ENCODE results near the gene HDAC7. TPM values are rescaled to one million over a fixed set of nuclear protein-coding genes. Genes with fewer than 3 reads are reported as not detected.
"Not testable (repeated sequence)": the region's sequence is repeated elsewhere in the genome, so short reads cannot be mapped to it uniquely, and the experiment has no call there.

Gene HDAC7
- total RNA-seq, 1 donor from 2014 or later = 31.7 TPM

GRCh38 chr12:47813511-47814196, 6.0 kb downstream of the HDAC7 start:
- DNase-seq (ENCODE audit: low read depth in 2 of 2) = peak in 1 of 2 donors; percentile 44

- DNase-seq (ENCODE audit: low read depth in 2 of 2) = peak; percentile 58 to 88
Measured at GRCh38 chr12:47812797-47813510, 6.7 kb downstream of the HDAC7 start.

DNA sequence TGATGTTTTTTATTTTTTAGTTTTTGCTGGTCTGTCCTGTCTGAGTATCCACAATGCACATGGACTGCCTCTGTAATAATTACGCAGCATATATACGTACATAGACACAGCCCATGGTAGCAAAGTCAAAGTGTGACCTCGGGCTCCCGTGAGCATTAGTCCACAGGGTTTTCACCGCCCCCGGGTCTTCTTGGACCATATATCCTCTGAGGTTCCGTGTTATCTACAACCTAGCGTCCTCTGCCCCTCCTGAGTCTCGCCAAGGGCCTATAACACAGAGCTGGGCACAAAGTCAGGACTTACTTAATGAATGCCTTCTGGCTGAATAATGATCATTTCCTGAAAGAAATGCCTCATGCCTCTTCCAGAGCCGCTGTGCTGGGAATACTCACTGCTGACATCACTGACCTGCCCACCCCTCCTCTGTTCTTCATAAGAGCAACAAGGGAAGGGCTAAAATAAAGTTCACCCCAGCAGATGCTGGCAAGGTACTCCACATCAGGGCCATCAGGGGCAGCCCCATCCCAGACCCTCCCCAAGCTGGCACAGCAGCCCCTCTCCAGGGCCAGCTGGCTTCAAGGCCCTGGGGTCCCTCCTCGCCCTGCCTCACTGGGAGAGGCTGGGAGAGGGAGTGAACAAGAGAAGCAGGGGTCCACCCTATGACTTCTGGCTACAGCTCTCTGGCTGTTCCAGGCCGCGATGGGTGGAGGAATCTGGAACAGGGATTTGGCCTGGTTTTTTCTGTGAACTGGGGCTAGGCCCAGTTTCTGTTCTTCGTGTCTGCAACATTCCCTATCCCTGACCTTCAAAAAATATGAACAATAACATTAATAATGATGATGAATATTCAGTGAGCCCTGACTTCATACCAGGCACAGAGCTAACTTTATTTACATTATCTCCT, 7.9 kb downstream of the HDAC7 start:
- DNase-seq (ENCODE audit: low read depth in 2 of 2) = peak in 1 of 2 donors; percentile 93

- DNase-seq (ENCODE audit: low read depth in 2 of 2) = no peak
Measured at GRCh38 chr12:47811072-47811396, 8.7 kb downstream of the HDAC7 start.

DNA sequence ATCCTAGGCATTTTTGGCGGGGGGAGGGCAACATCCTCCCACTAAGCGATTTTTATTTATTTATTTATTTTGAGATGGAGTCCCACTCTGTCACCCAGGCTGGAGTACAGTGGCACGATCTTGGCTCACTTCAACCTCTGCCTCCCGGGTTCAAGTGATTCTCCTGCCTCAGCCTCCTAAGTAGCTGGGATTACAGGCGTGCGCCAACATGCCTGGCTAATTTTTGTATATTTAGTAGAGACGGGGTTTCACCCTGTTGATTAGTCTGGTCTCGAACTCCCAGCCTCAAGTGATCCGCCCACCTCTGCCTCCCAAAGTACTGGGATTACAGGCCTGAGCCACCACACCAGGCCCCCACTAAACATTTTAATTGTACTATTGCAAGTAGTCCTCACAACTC, 10.2 kb downstream of the HDAC7 start:
- not testable (repeated sequence) for DNase-seq (ENCODE audit: low read depth in 2 of 2)

DNA sequence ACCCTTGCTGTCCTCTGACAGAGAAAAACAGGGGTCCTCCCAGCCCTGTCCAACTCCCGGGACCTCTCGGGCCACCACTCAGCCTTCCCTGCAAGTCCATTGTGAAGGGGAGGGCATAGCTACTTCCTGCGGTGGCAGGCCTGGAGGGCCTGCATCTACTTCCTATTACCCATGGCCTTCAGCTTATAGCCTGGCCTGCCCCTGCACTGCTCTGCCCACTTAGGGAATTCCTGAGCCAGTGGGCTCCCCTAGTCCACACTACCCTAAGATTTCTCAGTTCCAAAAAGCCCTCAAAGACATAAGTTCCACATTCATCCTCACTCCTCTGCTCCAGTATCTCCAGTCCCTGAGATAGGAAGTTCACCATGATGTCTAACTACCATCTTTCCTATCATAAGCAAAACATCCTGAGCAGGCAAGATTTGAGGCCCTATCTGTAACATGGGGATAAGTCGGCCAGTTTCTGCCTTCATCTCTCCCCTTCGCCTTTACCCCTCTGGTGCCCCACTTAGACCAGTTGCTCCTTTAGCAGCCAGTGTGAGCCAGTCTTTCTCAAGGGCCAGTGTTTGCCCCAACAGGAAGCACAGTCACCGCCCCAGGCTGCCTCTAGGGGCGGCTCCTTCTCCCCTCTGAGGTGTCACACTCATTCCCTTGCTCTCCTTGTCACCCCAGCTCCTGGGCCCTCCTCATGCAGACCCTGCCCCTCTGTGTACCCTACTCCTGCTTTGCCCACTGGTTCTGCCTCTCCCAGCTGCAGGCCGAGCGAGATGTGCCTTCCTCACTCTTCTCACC, 10.9 kb downstream of the HDAC7 start:
- DNase-seq (ENCODE audit: low read depth in 2 of 2) = peak; percentile 39 to 77

GRCh38 chr12:47808050-47808449, 11.7 kb downstream of the HDAC7 start:
- DNase-seq (ENCODE audit: low read depth in 2 of 2) = peak; percentile 89 to 93

- no peak for DNase-seq (ENCODE audit: low read depth in 2 of 2)
Measured at GRCh38 chr12:47807338-47807737, 12.4 kb downstream of the HDAC7 start.

DNA sequence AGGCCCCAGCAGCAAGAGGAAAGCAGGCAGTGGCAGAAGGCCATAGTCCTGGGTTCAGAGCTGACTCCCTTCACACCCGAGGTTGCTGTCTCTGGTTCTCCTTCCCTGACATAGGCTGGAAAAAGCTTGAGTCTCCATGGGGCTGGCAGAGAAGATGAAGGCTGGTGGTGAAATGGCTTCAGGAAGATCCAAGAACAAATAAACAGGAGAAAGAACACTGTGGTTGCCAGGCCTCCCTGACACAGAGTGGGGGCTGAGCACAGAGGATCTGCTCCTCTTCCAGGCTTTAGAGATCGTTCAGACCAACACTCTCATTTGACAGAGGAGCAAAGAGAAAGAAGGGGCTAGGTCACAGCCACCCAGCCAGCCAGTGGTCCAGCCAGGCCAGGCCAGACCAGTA, 14.3 kb downstream of the HDAC7 start:
- peak in 1 of 2 donors; percentile 36 for DNase-seq (ENCODE audit: low read depth in 2 of 2)

- no peak for DNase-seq (ENCODE audit: low read depth in 2 of 2)
Measured at GRCh38 chr12:47804171-47804570, 15.5 kb downstream of the HDAC7 start.

GRCh38 chr12:47803191-47803875, 16.4 kb downstream of the HDAC7 start:
- DNase-seq (ENCODE audit: low read depth in 2 of 2) = no peak

- no peak for DNase-seq (ENCODE audit: low read depth in 2 of 2)
Measured at GRCh38 chr12:47802312-47802711, 17.4 kb downstream of the HDAC7 start.

- no peak for DNase-seq (ENCODE audit: low read depth in 2 of 2)
Measured at GRCh38 chr12:47801904-47802246, 17.8 kb downstream of the HDAC7 start.

- peak; percentile 64 to 73 for DNase-seq (ENCODE audit: low read depth in 2 of 2)
Measured at GRCh38 chr12:47801170-47801903, 18.4 kb downstream of the HDAC7 start.

- DNase-seq (ENCODE audit: low read depth in 2 of 2) = no peak
Measured at GRCh38 chr12:47800582-47800981, 19.1 kb downstream of the HDAC7 start.

DNA sequence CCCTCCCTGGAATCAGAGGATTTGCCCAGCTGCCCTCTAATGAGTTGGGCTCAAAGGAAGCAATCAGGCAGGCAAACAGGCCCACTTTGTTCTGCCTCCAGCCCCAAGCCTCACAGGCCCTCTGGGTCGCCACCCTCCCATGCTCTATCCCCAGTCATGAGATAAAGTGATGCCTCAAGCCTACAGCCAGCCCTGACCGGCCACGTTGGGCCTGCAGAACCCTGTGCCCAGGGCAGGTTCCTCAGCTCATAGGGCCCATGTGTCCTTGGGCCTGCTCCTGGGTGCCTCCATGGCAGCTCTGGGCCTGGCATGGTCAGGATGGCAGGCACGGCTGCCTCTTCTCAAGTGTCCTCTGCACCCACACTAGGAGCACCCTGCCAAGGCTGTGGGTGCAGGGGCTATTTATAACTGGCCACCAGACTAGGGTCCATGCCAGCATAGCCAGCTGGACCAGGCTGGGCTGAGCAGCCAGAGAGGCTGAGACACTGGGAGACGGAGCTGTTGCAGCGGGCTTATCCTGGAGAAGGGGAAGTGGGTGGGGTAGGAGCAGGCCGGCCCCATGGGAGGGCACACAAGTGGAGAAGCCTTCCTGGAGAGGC, 20.2 kb downstream of the HDAC7 start:
- peak in 1 of 2 donors; percentile 62 for DNase-seq (ENCODE audit: low read depth in 2 of 2)

- no peak for DNase-seq (ENCODE audit: low read depth in 2 of 2)
Measured at GRCh38 chr12:47798382-47798948, 21.2 kb downstream of the HDAC7 start.

GRCh38 chr12:47797441-47797840, 22.3 kb downstream of the HDAC7 start:
- no peak for DNase-seq (ENCODE audit: low read depth in 2 of 2)

DNA sequence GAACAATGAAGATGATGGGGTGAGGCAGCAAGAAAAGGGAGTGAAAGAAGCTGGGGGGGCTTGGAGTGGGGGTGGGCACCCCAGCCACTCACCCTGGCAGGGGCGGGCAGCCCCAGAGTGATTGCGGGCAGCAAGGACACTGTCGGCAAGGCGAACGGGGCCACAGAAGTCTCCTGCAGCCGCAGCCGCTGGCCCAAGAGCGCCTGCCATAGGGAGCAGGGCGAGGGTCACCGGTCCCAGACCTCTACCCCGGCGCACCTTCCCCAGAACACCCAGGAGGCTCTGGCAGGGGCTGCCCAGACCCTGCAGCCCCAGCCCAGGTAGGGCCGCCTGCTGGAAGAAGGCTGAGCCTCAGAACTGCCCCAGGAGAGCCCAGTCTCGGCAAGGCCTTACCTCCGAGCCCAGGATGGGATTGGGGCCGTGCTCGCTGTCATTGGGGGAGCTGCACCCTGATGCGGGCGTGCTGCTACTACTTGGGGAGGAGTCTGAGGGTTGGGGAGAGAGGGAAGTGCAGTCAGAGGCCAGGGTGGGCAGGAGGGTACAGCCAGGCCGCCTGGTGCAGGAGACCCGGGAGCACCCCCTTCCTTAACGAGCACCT, 23.8 kb downstream of the HDAC7 start:
- DNase-seq (ENCODE audit: low read depth in 2 of 2) = no peak
